ENCODE results near the gene CARD10.

Gene CARD10

DNA sequence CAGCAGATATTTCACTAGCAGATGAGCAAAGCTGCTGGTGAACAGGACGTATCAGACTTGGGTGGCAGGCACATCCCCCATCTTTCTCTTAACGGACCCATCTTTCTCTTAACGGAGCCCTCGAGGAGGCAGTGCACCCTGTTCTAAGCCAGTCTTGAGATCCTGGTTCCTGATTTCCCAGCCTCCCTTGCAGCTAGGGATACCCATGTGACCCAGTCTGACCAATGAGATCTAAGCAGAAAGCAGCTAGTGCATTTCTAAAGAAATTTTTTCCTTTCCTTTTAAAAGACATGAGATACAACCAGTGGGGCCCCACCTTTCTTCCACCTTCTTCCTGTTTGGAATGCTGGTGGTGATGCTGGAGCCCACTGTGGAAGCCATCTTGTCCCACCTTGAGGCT lies 78.3 kb downstream of the CARD10 start:
- no peak overlapping the region for H3K27ac ChIP-seq
- TF ChIP-seq, protein P1, sequence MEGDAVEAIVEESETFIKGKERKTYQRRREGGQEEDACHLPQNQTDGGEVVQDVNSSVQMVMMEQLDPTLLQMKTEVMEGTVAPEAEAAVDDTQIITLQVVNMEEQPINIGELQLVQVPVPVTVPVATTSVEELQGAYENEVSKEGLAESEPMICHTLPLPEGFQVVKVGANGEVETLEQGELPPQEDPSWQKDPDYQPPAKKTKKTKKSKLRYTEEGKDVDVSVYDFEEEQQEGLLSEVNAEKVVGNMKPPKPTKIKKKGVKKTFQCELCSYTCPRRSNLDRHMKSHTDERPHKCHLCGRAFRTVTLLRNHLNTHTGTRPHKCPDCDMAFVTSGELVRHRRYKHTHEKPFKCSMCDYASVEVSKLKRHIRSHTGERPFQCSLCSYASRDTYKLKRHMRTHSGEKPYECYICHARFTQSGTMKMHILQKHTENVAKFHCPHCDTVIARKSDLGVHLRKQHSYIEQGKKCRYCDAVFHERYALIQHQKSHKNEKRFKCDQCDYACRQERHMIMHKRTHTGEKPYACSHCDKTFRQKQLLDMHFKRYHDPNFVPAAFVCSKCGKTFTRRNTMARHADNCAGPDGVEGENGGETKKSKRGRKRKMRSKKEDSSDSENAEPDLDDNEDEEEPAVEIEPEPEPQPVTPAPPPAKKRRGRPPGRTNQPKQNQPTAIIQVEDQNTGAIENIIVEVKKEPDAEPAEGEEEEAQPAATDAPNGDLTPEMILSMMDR (conservative IDR thresholded peaks at IDR 0.05), result no peak

Measured in VCaP (cell line).